Left lung (tissue), 10 donors: ENCODE data around the gene PPP1R12B. TPM values are rescaled to one million over a fixed set of nuclear protein-coding genes. Genes with fewer than 3 reads are reported as not detected.
"Not testable (repeated sequence)": the region's sequence is repeated elsewhere in the genome, so short reads cannot be mapped to it uniquely, and the experiment has no call there.

Source experiments
- ATAC-seq: fragments of 200-7000 bp; cut with Tn5 transposase; one replicate; pipeline ENCODE4 v1.9.1; 2020; ENCODE audit warnings: moderate library complexity
- DNase-seq, 4 donors: peaks; one replicate each; pipeline ENCODE4 v3.0.0-alpha.2; 2013 to 2020
- H3K27ac ChIP-seq, 2 donors: fragments of 200-600 bp; sonication (generic) in 1 of 2; one replicate each; pipeline versions ENCODE4 v1.5.0 to v1.8.0; 2020 to 2021
- H3K27me3 ChIP-seq, 2 donors: fragments of 200-600 bp; sonication (generic) in 1 of 2; one replicate each; pipeline versions ENCODE4 v1.5.0 to v1.8.0; 2020 to 2021
- H3K36me3 ChIP-seq, 2 donors: fragments of 200-600 bp; sonication (generic) in 1 of 2; one replicate each; pipeline versions ENCODE4 v1.5.0 to v1.8.0; 2020 to 2021
- H3K4me1 ChIP-seq, 2 donors: fragments of 200-600 bp; one replicate each; pipeline ENCODE4 v1.8.0; 2021
- H3K4me3 ChIP-seq, 2 donors: fragments of 200-600 bp; sonication (generic) in 1 of 2; one replicate each; pipeline versions ENCODE4 v1.5.0 to v1.8.0; 2020 to 2021; ENCODE audit warnings: mild to moderate bottlenecking in 1 of 2
- H3K9me3 ChIP-seq, 2 donors: fragments of 200-600 bp; sonication (generic) in 1 of 2; one replicate each; pipeline versions ENCODE4 v1.5.0 to v1.8.0; 2020 to 2021
- intact Hi-C, 2 donors: fragments of 100-400 bp; cut with DNase I; formaldehyde crosslinking; loops; one replicate each; pipeline versions ENCODE4 v1.11.2 to v1.14.2; 2022
- polyA plus RNA-seq, 6 donors: library from polyadenylated mRNA; unstranded; fragments of 120-200 nt; gene quantifications; one replicate each; pipeline ENCODE4 v1.2.1, GENCODE V29; 2013; ENCODE audit not compliant: insufficient read length in 6 of 6
- total RNA-seq, 2 donors: library from RNA; stranded (reverse); fragmentation: NEBNext Ultra II Directional; extraction: Animal tissue kit (Norgen Biotek cat#: 25700); gene quantifications; one replicate each; pipeline ENCODE4 v1.2.1, GENCODE V29; 2021
- TF ChIP-seq, protein P1 (sequence below), 2 donors: fragments of 200-600 bp; sonication (generic) in 1 of 2; IDR thresholded peaks; one replicate each; pipeline versions ENCODE4 v1.5.0 to v1.8.0; 2021; ENCODE audit warnings: antibody characterized with exemption in 2 of 2
- donor health status: DM: no; HTN: yes; CAD: no.
- donor health status: DM: no; HTN: no; CAD: no.

The PPP1R12B gene
- total and polyA plus RNA-seq, 8 donors: 25.8 to 45.9 (median 30.8) TPM

DNA sequence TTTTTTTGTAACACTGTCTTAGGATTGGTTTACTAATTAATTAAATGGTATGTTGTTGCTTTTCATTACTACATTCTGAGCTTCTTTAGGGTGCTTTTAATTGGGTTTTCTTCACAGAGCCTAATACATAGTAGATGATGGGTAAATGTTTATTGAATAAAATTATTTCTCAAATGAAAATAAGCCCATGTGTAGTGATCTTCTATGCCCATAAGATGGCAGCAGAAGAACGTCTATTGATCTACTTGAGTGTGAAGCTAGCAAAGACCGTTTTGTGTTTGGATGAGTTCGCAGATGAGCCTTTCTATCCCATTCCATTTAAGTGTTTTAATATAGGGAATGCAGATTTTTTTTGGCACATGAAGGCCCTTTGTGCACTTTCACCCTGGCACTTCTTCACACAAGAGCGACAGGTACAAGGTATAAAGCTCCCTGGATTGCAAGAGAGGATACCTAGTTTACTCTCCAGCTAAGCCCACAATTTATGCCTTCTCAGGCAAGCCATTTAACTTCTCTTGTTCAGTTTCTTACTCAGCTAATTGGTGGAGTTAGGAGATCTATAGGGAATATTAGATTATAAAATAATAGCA is 115.7 kb downstream of the PPP1R12B start:
- intact Hi-C loops: loop anchor here in 1 of 2 donors (10.0 kb wide), 1 partner anchor 141 kb away; no protein-coding TSS in a partner anchor
- not testable (repeated sequence) for H3K36me3 ChIP-seq, H3K27me3 ChIP-seq, H3K9me3 ChIP-seq
- peak overlapping the region in 1 of 2 donors; percentile 39 for H3K27ac ChIP-seq
- H3K4me1 ChIP-seq: peaks cover 5 to 23% of the 10 kb centered on the region in 2 donors
- H3K4me3 ChIP-seq: peak overlapping the region in 1 of 2 donors; percentile 1
- peak in 2 of 4 donors; percentile 18 to 61 for DNase-seq
- ATAC-seq: peak; percentile 55
- TF ChIP-seq, protein P1, sequence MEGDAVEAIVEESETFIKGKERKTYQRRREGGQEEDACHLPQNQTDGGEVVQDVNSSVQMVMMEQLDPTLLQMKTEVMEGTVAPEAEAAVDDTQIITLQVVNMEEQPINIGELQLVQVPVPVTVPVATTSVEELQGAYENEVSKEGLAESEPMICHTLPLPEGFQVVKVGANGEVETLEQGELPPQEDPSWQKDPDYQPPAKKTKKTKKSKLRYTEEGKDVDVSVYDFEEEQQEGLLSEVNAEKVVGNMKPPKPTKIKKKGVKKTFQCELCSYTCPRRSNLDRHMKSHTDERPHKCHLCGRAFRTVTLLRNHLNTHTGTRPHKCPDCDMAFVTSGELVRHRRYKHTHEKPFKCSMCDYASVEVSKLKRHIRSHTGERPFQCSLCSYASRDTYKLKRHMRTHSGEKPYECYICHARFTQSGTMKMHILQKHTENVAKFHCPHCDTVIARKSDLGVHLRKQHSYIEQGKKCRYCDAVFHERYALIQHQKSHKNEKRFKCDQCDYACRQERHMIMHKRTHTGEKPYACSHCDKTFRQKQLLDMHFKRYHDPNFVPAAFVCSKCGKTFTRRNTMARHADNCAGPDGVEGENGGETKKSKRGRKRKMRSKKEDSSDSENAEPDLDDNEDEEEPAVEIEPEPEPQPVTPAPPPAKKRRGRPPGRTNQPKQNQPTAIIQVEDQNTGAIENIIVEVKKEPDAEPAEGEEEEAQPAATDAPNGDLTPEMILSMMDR (IDR thresholded peaks at IDR 0.05): peak; percentile 42 to 45

DNA sequence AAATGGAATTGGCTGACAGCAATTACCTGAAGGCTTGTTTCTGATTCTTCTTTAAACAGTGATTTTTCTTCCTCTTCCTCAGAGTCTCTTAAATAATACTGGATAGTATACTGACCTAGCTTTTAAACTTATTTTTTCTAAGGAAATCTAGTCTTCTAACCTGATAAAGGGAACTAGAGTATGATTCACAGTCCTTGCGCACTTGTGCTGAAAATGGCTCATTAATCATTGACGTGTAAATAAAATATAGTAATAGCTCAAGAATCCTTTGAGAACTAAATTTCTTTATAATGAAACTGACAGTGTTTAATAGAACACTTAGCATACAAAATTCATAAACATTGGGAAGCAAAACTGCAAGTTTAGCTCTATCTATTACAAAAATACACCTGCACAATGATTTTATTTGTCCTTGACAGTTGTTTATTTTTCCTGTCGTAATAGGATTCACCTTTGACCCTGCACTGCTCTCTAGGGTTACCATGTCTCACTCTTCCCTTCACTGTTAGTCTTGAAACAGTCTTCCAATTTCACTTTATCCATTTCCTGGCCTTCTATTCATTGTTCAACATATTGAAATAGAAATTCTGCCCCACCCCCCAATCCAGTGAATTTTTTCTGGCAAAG is 117.3 kb downstream of the PPP1R12B start:
- intact Hi-C loops: loop anchor here in 1 of 2 donors (10.0 kb wide), 1 partner anchor 139 kb away; no protein-coding TSS in a partner anchor
- peak; percentile 14 for ATAC-seq
- peaks cover 0 to 18% of the 10 kb centered on the region in 2 donors for H3K4me1 ChIP-seq

DNA sequence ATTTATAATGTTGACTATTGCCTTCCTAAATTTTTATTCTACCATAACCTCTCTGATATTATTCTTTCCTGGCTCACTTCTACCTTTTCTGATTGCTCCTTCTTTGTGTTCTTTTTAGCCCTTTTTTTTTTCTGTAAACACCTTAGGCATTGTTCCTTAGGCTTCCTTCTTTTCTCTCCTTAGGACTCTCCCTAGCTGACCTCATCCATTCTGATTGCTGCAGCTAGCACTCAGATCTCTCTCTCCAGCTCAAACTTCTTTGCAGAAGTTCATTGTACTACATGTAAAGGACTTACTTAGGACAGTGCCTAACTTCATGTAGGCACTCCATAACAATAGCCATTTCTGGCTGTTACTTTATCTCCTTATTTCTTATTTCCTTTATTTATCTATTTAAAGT is 117.8 kb downstream of the PPP1R12B start:
- H3K4me3 ChIP-seq, DNase-seq, H3K27ac ChIP-seq, H3K36me3 ChIP-seq, H3K9me3 ChIP-seq, H3K27me3 ChIP-seq: not testable (repeated sequence)
- intact Hi-C loops: loop anchor here in 1 of 2 donors (10.0 kb wide), 1 partner anchor 138 kb away; no protein-coding TSS in a partner anchor
- H3K4me1 ChIP-seq: peaks cover 0 to 18% of the 10 kb centered on the region in 2 donors
- ATAC-seq: peak; percentile 24

More for the DNA sequence above, 117.3 kb downstream of the PPP1R12B start:
- not testable (repeated sequence) for H3K36me3 ChIP-seq, DNase-seq, H3K27ac ChIP-seq, H3K27me3 ChIP-seq, H3K9me3 ChIP-seq, H3K4me3 ChIP-seq

DNA sequence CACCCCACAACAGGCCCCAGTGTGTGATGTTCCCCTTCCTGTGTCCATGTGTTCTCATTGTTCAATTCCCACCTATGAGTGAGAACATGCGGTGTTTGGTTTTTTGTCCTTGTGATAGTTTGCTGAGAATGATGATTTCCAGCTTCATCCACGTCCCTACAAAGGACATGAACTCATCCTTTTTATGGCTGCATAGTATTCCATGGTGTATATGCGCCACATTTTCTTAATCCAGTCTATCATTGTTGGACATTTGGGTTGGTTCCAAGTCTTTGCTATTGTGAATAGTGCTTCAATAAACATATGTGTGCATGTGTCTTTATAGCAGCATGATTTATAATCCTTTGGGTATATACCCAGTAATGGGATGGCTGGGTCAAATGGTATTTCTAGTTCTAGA is 118.9 kb downstream of the PPP1R12B start:
- intact Hi-C loops: loop anchor here in 1 of 2 donors (10.0 kb wide), 1 partner anchor 137 kb away; no protein-coding TSS in a partner anchor
- H3K36me3 ChIP-seq, DNase-seq, H3K27me3 ChIP-seq, H3K27ac ChIP-seq, H3K9me3 ChIP-seq, ATAC-seq, H3K4me3 ChIP-seq: not testable (repeated sequence)
- peaks cover 0 to 18% of the 10 kb centered on the region in 2 donors for H3K4me1 ChIP-seq

DNA sequence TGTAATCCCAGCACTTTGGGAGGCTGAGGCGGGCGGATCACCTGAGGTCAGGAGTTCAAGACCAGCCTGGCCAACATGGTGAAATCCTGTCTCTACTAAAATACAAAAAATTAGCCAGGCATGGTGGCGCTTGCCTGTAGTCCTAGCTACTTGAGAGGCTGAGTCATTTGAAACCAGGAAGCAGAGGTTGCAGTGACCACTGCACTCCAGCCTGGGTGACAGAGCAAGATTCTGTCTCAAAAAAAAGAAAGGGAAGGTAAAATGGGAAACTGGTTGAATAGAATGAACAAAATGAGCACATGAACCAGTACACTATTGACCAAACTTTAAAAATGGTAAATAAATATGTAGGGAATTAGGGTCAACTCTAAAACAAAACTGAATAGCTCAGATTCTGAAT is 120.2 kb downstream of the PPP1R12B start:
- ATAC-seq: peak; percentile 54
- not testable (repeated sequence) for H3K4me3 ChIP-seq, H3K36me3 ChIP-seq, H3K27me3 ChIP-seq, H3K9me3 ChIP-seq, H3K27ac ChIP-seq
- peak in 1 of 4 donors; percentile 31 for DNase-seq
- intact Hi-C loops: loop anchor here in 1 of 2 donors (10.0 kb wide), 1 partner anchor 136 kb away; no protein-coding TSS in a partner anchor
- peaks cover 0 to 18% of the 10 kb centered on the region in 2 donors for H3K4me1 ChIP-seq

DNA sequence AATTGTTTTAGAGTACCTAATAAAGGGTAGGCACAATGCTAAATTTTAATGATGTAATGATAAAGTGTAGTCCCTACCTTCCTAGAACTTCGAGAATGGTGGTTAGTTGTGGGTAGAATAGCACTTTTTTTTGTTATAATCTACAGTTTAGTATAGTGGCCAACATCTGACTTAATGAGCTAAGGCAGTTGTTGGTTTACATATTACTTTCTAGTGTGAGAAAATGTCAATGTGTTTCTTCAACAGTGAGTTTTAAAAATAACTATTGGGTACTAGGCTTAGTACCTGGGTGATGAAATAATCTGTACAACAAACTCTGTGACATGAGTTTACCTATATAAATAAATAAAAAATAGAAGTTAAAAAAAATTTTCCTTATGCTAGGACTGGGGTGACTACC is 120.6 kb downstream of the PPP1R12B start:
- ATAC-seq, H3K36me3 ChIP-seq, H3K27me3 ChIP-seq, H3K4me3 ChIP-seq, H3K9me3 ChIP-seq, DNase-seq, H3K27ac ChIP-seq: not testable (repeated sequence)
- H3K4me1 ChIP-seq: peaks cover 0 to 18% of the 10 kb centered on the region in 2 donors
- intact Hi-C loops: loop anchor here in 1 of 2 donors (10.0 kb wide), 1 partner anchor 136 kb away; no protein-coding TSS in a partner anchor

DNA sequence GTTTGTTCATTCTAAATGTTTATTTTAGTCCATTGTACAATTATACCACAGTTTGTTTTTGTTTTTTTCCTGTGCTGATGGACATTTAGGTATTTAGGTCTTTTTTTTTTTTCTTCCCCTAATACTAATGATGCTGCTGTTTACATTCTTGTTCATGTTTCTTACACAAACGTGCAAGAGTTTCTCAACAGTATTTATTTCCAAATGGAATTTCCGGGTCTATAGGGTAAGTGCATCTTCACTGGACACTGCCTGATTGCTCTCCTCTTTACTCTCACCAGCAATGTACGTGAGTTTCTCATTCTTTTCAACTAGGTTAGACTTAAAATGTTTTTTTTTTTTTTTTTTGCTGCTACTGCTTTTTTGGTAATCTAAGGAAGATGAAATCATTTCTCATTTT is 122.7 kb downstream of the PPP1R12B start:
- Histone ChIP-seq H3K36me3 (no peaks in the 10 kb centered on the region), H3K9me3 (no peaks in the 10 kb centered on the region), H3K27ac (no peak overlapping the region), H3K4me3 (no peak overlapping the region), H3K27me3 (peaks cover 0 to 5% of the 10 kb centered on the region in 2 donors), H3K4me1 (peaks cover 0 to 11% of the 10 kb centered on the region in 2 donors)
- intact Hi-C loops: no loop called here
- ATAC-seq: no peak
- TF ChIP-seq, protein P1 (IDR thresholded peaks at IDR 0.05): no peak
- DNase-seq: no peak

DNA sequence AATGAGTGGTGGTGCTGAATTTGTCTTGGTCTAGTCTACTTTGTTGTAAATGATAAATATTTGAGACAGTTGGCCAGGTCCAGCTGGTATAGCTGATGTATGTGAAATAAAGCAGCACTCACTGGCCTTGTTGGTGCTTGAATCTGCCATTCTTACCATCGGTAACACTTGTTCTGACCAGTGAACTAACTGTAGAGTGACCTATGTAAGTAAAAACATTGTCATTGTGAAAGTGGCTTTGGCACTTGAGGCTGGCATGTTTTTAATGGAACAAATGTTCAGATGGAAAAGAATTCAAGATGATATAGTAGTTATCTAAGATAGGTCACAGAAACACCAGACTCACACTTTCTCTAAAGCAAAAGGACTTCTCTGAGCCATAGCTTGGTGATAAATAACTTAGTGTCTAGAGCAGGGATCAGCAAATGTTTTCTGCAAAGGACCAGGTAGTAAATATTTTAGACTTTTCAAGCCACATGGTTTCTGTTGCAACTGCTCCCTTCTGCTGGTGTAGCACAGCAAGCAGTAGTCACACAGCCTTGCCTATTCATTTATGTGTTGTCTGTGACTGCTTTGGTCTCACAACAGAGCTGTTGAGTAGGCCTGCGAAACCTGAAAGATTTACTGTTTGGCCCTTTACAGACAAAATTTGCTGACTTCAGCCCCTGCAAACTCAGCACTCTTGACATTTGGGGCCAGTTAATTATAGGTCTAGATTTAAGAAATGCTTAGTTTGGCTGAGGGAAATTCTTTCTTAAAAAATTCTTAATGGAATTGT is 124.0 kb downstream of the PPP1R12B start:
- DNase-seq, H3K27ac ChIP-seq, H3K4me3 ChIP-seq, H3K36me3 ChIP-seq, H3K9me3 ChIP-seq, H3K27me3 ChIP-seq, intact Hi-C loops, H3K4me1 ChIP-seq: not testable (repeated sequence)
- peak; percentile 24 for ATAC-seq

DNA sequence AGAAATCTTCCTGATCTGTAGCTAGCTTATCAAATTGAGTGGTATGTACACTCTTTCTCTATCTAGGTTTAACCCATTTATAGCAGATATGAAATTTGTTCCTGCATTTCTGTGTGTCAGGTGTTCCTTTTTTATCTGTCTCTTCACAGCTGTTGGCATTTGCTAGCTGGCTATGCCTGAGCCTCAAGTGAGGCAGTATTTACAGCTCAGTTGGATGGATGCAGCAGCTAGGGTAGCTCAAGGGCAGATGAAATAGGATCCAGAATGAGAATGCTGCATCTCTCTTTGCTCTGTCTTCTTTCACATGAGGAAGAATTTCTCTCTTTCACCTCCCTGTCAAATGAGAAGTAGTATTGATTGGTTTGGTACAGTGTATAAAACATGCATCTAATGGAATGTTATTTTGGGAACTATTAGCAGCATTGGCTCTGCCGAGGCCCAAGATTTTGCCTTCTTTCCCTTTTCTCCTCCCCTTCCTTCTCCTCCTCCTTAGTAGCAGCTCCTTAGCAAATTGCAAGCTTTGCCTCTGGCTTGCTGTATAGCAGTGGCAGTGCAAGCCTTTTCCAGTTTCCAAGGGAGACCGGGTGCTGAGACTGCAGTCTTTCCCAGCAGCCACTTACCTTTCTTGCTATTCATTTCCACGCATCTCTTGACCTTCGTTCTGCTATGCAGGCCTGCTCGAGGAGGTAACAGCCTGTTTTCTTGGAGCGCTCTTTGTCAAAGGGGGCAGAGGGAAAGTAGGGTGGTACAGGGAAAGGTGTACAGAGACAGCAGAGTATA is 125.0 kb downstream of the PPP1R12B start:
- peaks cover 0 to 11% of the 10 kb centered on the region in 2 donors for H3K27me3 ChIP-seq
- intact Hi-C loops, ATAC-seq: not testable (repeated sequence)

DNA sequence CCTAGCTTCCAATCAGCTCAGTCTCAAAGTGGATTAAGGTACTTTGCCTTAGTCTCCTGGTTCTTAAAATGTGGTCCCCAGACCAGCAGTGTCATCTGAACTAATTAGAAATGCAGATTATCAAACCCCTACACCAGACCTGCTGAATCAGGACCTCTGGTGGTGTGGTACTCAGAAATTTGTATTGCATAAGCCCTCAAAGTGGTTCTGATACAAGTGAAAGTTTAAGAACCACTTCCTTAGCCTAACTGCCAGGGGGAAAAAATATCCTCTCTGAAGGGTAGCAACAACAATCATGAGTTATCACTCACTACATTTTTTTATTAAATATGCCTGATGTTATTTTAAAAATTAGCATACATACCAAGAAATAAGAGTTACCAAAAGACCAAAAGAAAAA is 131.2 kb downstream of the PPP1R12B start:
- intact Hi-C loops, DNase-seq, H3K9me3 ChIP-seq, H3K36me3 ChIP-seq, H3K4me3 ChIP-seq, H3K27ac ChIP-seq: not testable (repeated sequence)
- Histone ChIP-seq H3K27me3 (peaks cover 0 to 55% of the 10 kb centered on the region in 2 donors), H3K4me1 (peaks cover 0 to 35% of the 10 kb centered on the region in 2 donors)
- peak; percentile 65 for ATAC-seq

More for the DNA sequence above, 125.0 kb downstream of the PPP1R12B start:
- not testable (repeated sequence) for H3K4me1 ChIP-seq, H3K9me3 ChIP-seq, H3K36me3 ChIP-seq, H3K4me3 ChIP-seq, H3K27ac ChIP-seq, DNase-seq
